ENCODE measurements around the gene TSR1.

- no peak for TF ChIP-seq CTCF (IDR thresholded peaks at IDR 0.05; ENCODE audit: insufficient read depth, low read length)
- TF ChIP-seq POLR2AphosphoS5 (IDR thresholded peaks at IDR 0.05; ENCODE audit: low read depth), result no peak
- TF ChIP-seq GABPA (IDR thresholded peaks at IDR 0.05; ENCODE audit: low read depth), result no peak
- TF ChIP-seq SPI1 (IDR thresholded peaks at IDR 0.05; ENCODE audit: borderline replicate concordance, low read depth), result no peak
- TF ChIP-seq REST (IDR thresholded peaks at IDR 0.05; ENCODE audit: insufficient replicate concordance, low read depth), result no peak
These were observed 8.3 kb upstream of the TSR1 start for GRCh38 chr17:2344528-2344927.

Data from HL-60 (cell line).